ENCODE data around the gene C15orf39. TPM values are rescaled to one million over a fixed set of nuclear protein-coding genes. Genes with fewer than 3 reads are reported as not detected.
"Not testable (repeated sequence)": the region's sequence is repeated elsewhere in the genome, so short reads cannot be mapped to it uniquely, and the experiment has no call there.

Gene C15orf39
- total RNA-seq, 1 donor from 2014 or later = 132 TPM

DNA sequence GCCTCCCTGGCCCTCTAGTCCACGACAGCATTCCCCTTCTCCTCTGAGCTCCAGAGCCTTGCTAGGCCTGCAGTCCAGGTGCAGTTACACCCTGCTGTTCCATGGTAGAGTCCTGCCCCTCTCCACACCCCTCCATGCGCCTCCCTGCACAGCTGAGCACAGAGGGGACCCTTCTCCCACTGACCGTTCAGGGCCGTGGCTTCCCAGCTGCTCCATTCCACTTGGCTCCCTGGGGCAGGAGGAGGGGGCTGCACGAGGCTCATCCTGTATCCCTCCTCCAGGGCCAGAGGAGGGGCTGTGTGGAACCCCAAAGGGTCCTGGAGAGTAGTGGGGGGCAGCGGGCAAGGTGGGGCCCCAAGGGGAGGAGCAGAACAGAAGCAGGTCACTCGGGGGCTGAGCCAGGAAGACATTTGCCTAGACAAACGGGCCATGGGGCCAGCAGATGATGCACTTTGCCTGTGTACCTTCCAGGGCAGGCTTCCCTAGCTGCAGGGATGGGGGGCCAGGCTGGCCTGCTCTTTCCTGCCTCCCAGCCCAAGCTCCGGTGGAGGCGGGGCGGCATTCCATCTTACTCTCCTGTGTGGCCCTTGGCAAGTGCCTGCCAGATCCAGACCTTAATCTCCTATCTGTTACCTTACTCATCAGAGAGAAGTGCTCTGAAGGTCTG is 35.8 kb downstream of the C15orf39 start:
- no peak for DNase-seq (ENCODE audit: low spot score)
- no peaks in the 10 kb centered on the region for H3K36me3 Mint-ChIP-seq (ENCODE audit: low read depth, unreplicated experiment)
- no peak overlapping the region for H3K4me3 Mint-ChIP-seq (ENCODE audit: unreplicated experiment)
- peaks cover 6% of the 10 kb centered on the region for H3K27me3 Mint-ChIP-seq (ENCODE audit: unreplicated experiment)
- peaks cover 9% of the 10 kb centered on the region for H3K4me1 Mint-ChIP-seq (ENCODE audit: unreplicated experiment)
- H3K9me3 Mint-ChIP-seq (ENCODE audit: unreplicated experiment) = no peaks in the 10 kb centered on the region
- TF ChIP-seq, protein P1, sequence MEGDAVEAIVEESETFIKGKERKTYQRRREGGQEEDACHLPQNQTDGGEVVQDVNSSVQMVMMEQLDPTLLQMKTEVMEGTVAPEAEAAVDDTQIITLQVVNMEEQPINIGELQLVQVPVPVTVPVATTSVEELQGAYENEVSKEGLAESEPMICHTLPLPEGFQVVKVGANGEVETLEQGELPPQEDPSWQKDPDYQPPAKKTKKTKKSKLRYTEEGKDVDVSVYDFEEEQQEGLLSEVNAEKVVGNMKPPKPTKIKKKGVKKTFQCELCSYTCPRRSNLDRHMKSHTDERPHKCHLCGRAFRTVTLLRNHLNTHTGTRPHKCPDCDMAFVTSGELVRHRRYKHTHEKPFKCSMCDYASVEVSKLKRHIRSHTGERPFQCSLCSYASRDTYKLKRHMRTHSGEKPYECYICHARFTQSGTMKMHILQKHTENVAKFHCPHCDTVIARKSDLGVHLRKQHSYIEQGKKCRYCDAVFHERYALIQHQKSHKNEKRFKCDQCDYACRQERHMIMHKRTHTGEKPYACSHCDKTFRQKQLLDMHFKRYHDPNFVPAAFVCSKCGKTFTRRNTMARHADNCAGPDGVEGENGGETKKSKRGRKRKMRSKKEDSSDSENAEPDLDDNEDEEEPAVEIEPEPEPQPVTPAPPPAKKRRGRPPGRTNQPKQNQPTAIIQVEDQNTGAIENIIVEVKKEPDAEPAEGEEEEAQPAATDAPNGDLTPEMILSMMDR (IDR thresholded peaks at IDR 0.05; ENCODE audit: unreplicated experiment) = no peak
- H3K27ac Mint-ChIP-seq (ENCODE audit: unreplicated experiment) = no peak overlapping the region

DNA sequence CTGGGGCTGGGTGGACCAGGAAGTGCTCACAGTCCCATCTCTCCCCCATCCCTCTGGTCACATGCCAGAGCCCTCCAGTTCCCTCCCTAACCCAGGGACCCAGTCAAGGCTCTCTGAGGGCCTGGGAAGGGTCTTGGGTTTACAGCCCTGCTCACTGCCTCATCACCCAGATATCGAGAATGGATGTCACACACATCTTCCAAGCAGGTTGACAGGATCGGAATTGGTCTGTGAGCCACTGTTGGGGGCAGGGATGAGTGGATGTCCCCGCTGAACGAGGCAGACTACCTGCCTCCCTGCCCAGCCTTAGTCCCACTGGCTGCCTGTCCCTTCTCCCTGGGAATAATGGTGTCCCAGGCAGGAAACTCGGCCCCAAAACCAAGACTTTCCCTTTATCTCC is 36.5 kb downstream of the C15orf39 start:
- Mint-ChIP-seq H3K27me3 (ENCODE audit: unreplicated experiment) (peaks cover 2% of the 10 kb centered on the region), H3K27ac (ENCODE audit: unreplicated experiment) (no peak overlapping the region), H3K9me3 (ENCODE audit: unreplicated experiment) (no peaks in the 10 kb centered on the region), H3K4me1 (ENCODE audit: unreplicated experiment) (peaks cover 9% of the 10 kb centered on the region), H3K36me3 (ENCODE audit: low read depth, unreplicated experiment) (no peaks in the 10 kb centered on the region), H3K4me3 (ENCODE audit: unreplicated experiment) (no peak overlapping the region)
- no peak for DNase-seq (ENCODE audit: low spot score)
- TF ChIP-seq, protein P1 (IDR thresholded peaks at IDR 0.05; ENCODE audit: unreplicated experiment) = no peak

DNA sequence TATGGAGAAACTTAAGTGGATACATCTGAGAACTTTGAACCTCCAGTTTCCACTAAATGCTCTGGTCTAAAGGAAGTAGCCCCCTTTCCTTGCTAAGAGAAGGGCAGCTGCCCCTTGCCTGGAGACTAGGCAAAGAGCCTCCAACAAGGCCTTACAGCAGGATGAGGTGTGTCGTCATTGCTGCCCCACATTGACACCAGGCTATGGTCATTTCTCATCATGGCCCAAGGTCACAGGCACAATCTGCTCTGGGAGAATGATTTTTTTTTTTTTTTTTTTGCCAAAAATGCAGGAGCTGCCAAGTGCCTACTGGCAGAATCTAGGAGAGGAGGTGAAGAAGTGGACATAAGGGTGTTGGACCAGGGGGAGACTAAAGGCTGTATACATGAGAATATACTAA is 44.1 kb downstream of the C15orf39 start:
- not testable (repeated sequence) for H3K36me3 Mint-ChIP-seq (ENCODE audit: low read depth, unreplicated experiment); H3K27me3 Mint-ChIP-seq (ENCODE audit: unreplicated experiment); H3K27ac Mint-ChIP-seq (ENCODE audit: unreplicated experiment); H3K4me1 Mint-ChIP-seq (ENCODE audit: unreplicated experiment); DNase-seq (ENCODE audit: low spot score); H3K4me3 Mint-ChIP-seq (ENCODE audit: unreplicated experiment); H3K9me3 Mint-ChIP-seq (ENCODE audit: unreplicated experiment)

DNA sequence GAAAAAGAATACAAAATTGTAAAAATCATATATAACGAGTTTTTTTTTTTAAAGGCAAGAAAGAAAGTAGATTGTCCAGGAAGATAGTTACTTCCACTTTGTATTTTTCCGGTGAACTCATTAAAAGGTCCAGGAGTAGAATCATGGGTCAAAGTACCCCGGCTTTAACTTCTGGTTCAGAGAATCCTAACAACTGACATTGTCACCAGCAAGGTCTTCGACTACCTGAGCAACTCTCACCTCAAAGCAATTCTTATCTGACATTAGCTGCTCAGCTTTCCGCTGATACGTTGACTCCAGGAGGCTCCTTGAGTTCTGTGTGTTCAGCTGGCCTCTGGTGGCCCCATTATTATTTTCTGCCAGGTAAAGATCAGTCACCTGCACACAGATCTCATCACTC is 47.3 kb downstream of the C15orf39 start:
- H3K36me3 Mint-ChIP-seq (ENCODE audit: low read depth, unreplicated experiment); H3K4me3 Mint-ChIP-seq (ENCODE audit: unreplicated experiment); DNase-seq (ENCODE audit: low spot score); H3K27me3 Mint-ChIP-seq (ENCODE audit: unreplicated experiment); H3K4me1 Mint-ChIP-seq (ENCODE audit: unreplicated experiment); H3K9me3 Mint-ChIP-seq (ENCODE audit: unreplicated experiment); H3K27ac Mint-ChIP-seq (ENCODE audit: unreplicated experiment): not testable (repeated sequence)

DNA sequence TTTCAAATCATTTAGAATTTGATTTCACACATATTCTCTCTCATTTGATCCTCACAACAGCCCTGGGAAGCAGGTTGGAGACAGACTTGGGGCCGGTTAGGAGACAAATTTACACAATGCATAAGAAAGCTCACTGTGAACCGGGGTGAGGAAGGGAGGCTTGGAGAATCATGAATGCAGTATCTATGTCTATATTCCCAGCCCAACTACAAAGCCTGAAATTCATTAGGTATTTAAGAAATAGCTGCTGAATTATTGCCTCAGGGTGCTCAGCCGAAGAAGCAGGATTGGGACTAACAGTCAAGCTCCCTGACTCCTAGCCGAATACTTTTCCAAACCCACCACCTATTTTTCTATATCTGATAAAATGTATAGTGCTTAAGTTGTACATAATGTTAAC is 48.0 kb downstream of the C15orf39 start:
- TF ChIP-seq, protein P1 (IDR thresholded peaks at IDR 0.05; ENCODE audit: unreplicated experiment) = no peak
- H3K4me3 Mint-ChIP-seq (ENCODE audit: unreplicated experiment) = no peak overlapping the region
- H3K4me1 Mint-ChIP-seq (ENCODE audit: unreplicated experiment) = peaks cover 2% of the 10 kb centered on the region
- peaks cover 5% of the 10 kb centered on the region for H3K27me3 Mint-ChIP-seq (ENCODE audit: unreplicated experiment)
- DNase-seq (ENCODE audit: low spot score) = no peak
- H3K36me3 Mint-ChIP-seq (ENCODE audit: low read depth, unreplicated experiment) = no peaks in the 10 kb centered on the region
- no peak overlapping the region for H3K27ac Mint-ChIP-seq (ENCODE audit: unreplicated experiment)
- H3K9me3 Mint-ChIP-seq (ENCODE audit: unreplicated experiment) = no peaks in the 10 kb centered on the region

DNA sequence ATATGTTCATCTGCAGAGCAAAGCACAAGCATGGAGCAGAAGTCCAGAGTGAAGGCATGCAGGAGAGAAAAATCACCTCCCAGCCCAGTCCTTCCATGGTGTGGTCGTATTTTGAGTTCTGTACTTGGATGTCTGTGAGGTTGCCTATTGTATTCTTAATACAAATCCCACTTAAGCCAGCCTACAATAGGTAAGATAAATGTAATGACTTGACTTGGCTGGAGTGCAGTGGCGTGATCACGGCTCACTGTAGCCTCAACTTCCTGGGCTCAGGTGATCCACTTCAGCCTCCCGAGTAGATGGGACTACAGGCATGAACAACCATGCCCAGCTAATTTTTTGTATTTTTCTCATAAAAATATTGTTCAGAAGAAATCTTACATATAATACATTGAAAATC is 49.7 kb downstream of the C15orf39 start:
- not testable (repeated sequence) for H3K36me3 Mint-ChIP-seq (ENCODE audit: low read depth, unreplicated experiment); H3K27ac Mint-ChIP-seq (ENCODE audit: unreplicated experiment); H3K27me3 Mint-ChIP-seq (ENCODE audit: unreplicated experiment); H3K9me3 Mint-ChIP-seq (ENCODE audit: unreplicated experiment); H3K4me3 Mint-ChIP-seq (ENCODE audit: unreplicated experiment); H3K4me1 Mint-ChIP-seq (ENCODE audit: unreplicated experiment); DNase-seq (ENCODE audit: low spot score)

DNA sequence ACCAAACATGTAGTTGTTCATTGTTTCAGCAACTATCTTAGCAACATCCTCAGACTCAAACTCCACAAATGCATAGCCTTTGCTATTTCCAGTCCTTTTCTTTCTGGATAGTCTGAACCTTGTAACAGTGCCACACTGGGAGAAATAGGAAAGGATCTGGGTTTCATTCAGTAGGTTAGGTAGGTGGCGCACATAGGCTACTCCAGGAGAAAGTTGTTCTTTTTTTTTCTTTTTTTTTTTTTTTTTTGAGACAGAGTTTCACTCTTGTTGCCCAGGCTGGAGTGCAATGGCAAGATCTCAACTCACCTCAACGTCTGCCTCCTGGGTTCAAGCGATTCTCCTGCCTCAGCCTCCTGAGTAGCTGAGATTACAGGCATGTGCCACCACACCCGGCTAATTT is 50.6 kb downstream of the C15orf39 start:
- H3K9me3 Mint-ChIP-seq (ENCODE audit: unreplicated experiment); H3K27ac Mint-ChIP-seq (ENCODE audit: unreplicated experiment); H3K27me3 Mint-ChIP-seq (ENCODE audit: unreplicated experiment); DNase-seq (ENCODE audit: low spot score); H3K36me3 Mint-ChIP-seq (ENCODE audit: low read depth, unreplicated experiment); H3K4me3 Mint-ChIP-seq (ENCODE audit: unreplicated experiment); H3K4me1 Mint-ChIP-seq (ENCODE audit: unreplicated experiment): not testable (repeated sequence)

DNA sequence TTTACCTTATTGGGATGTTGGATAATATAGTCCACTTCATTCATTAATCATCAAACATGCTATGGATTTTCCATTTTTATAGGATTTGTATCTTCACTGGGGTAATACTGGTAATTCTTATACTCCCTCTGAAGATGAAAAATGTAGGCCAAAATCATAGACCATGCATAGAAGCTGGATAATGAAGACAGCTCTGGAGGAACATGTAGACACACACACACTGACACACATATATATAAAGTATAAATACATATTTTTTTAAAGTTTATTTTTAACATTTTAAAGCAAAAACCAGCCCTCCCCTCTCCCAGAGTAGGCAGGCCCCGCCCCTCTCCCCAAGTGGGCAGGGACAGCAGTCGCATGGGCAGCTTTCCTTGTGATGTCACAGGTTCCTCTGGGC is 56.4 kb downstream of the C15orf39 start, which contains the start of gene GOLGA6C:
GOLGA6C (plus strand) TSS at position 301 of the 400 bp plus-strand sequence. CDS start 265 bp downstream, outside the sequence.
- H3K4me1 Mint-ChIP-seq (ENCODE audit: unreplicated experiment); DNase-seq (ENCODE audit: low spot score); H3K27me3 Mint-ChIP-seq (ENCODE audit: unreplicated experiment); H3K9me3 Mint-ChIP-seq (ENCODE audit: unreplicated experiment); H3K36me3 Mint-ChIP-seq (ENCODE audit: low read depth, unreplicated experiment); H3K4me3 Mint-ChIP-seq (ENCODE audit: unreplicated experiment); H3K27ac Mint-ChIP-seq (ENCODE audit: unreplicated experiment): not testable (repeated sequence)

DNA sequence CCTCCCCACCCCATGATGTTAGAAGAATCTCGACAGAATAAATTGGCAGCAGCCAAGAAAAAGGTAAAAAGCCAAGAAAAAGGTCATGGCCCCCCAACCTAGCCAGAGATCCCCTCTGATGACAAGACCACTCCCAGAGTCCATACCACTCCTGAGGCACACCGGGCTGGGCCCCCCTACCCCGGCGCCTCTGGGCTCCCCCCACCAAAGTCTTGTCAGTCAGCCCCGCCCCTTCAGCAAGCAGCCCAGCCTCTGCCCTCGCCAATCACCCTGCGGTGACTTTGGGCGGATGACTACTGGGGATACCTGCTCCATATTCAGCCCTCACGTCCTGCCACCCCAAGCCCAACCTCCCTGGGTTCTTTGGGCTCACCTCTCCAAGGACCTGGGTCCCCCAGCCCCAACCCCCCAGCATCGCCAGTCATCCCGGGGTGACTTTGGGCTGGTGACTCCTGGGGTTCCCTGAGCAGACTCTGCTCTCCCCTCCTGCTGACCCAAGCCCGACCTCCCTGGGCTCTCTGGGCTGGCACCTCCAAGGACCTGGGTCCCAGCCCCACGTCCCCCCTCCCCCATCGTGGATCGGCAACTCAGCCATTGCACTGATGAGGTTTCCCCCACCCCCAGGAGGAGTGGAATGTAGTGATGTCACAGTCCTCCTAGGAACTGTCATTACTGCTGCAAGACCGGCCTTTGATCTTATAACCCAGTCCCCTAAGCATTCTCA is 57.1 kb downstream of the C15orf39 start:
- H3K4me3 Mint-ChIP-seq (ENCODE audit: unreplicated experiment) = not testable (repeated sequence)

More for the DNA sequence above, 57.1 kb downstream of the C15orf39 start:
- H3K27me3 Mint-ChIP-seq (ENCODE audit: unreplicated experiment); H3K27ac Mint-ChIP-seq (ENCODE audit: unreplicated experiment); H3K4me1 Mint-ChIP-seq (ENCODE audit: unreplicated experiment); DNase-seq (ENCODE audit: low spot score); H3K9me3 Mint-ChIP-seq (ENCODE audit: unreplicated experiment); H3K36me3 Mint-ChIP-seq (ENCODE audit: low read depth, unreplicated experiment): not testable (repeated sequence)
